ENCODE measurements around the gene PTMA.

DNA sequence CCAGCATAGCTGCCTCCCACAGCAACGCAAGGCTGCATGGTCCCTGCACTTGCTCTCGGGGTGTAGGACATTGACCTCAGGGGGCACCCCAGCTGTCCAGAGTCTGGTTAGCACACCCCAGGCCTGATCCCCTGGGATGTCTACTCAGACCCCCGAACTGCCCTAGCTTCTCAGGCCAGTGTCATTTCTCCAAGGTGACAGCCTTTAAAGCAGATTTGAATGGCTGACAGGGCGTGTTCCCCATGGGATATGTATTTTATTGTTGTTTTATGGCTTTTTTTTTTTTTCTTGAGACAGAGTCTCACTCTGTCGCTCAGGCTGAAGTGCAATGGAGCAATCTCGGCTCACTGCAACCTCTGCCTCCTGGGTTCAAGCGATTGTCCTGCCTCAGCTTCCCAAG is 40.8 kb upstream of the PTMA start:
- TF ChIP-seq ZNF565 (CRISPR knock-in tag; conservative IDR thresholded peaks at IDR 0.05; ENCODE audit: low read depth) (no peak), SNAI2 (CRISPR knock-in tag; IDR thresholded peaks at IDR 0.05) (no peak), PATZ1 (CRISPR knock-in tag; IDR thresholded peaks at IDR 0.05; ENCODE audit: borderline replicate concordance) (no peak), ZNF8 (CRISPR knock-in tag; IDR thresholded peaks at IDR 0.05) (no peak), PPARA (CRISPR knock-in tag; IDR thresholded peaks at IDR 0.05; ENCODE audit: borderline replicate concordance) (no peak), OSR1 (CRISPR knock-in tag; IDR thresholded peaks at IDR 0.05) (no peak), ZFP30 (CRISPR knock-in tag; IDR thresholded peaks at IDR 0.05) (no peak), ESRRG (CRISPR knock-in tag; IDR thresholded peaks at IDR 0.05) (no peak), ARNTL (CRISPR knock-in tag; IDR thresholded peaks at IDR 0.05; ENCODE audit: borderline replicate concordance, low read depth) (no peak)
- TF ChIP-seq, protein P1, sequence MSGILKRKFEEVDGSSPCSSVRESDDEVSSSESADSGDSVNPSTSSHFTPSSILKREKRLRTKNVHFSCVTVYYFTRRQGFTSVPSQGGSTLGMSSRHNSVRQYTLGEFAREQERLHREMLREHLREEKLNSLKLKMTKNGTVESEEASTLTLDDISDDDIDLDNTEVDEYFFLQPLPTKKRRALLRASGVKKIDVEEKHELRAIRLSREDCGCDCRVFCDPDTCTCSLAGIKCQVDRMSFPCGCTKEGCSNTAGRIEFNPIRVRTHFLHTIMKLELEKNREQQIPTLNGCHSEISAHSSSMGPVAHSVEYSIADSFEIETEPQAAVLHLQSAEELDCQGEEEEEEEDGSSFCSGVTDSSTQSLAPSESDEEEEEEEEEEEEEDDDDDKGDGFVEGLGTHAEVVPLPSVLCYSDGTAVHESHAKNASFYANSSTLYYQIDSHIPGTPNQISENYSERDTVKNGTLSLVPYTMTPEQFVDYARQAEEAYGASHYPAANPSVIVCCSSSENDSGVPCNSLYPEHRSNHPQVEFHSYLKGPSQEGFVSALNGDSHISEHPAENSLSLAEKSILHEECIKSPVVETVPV (CRISPR knock-in tag; IDR thresholded peaks at IDR 0.05), result no peak
